GM21723 (cell line): Measurements from ENCODE around the gene GRAMD1C.
"Not testable (repeated sequence)": the region's sequence is repeated elsewhere in the genome, so short reads cannot be mapped to it uniquely, and the experiment has no call there.

Experiments used
- ATAC-seq: cut with Tn5 transposase; IDR thresholded peaks from one replicate; pipeline ENCODE4 v1.9.1; 2021; ENCODE audit warnings: mild to moderate bottlenecking, moderate library complexity; ENCODE audit not compliant: unreplicated experiment

Gene GRAMD1C

DNA sequence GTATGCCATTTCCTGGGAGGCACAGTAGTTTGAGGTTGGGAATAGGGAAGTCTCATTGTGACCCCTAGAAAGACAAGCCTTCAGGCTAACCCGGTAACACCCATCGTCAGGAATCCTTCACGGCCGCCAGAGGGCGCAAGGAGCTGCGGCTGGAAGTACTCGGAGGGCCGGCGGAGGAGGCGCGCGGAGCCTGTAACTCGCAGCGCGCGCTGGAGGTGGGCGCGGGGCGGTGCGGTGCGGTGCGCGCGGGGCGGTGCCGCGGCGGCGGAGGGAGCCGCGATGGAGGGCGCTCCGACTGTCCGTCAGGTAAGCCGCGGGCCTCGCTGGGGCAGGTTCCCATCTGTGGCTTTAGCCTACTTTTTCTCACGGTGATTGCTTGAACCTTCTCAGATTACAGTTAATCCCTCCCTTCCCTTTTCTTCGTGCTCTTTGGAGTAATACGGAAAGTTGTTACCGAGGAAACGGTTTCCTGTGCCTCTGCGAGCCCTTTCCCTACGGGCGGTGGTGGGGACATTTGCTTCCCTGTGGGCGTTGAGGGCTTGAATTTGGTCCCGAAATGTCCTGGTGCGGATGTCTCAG is at the start of gene GRAMD1C:
TSS of gene GRAMD1C (plus strand) at position 158 of the 579 bp plus-strand sequence. CDS start at position 280, 122 bp downstream.
- peak; percentile 94 for ATAC-seq

DNA sequence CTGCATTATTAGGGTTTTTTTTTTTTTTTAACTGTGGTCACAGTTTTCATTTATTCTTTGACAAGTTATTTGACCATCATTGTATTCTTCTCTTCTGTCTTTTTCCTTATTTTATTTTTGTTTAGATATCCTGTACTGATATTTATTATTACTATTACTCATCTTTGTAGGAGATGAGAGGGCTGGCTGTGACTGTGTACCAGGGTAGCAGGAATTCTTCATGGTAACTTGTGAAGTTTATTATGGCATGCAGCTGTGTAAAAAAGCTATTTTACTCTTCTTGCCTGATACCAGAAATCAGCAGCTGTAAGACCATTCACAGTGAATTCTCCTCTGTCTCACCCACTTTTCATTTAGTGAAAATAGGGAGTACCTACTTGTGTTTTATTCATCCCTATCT is 47.2 kb upstream of the GRAMD1C start:
- ATAC-seq: no peak

DNA sequence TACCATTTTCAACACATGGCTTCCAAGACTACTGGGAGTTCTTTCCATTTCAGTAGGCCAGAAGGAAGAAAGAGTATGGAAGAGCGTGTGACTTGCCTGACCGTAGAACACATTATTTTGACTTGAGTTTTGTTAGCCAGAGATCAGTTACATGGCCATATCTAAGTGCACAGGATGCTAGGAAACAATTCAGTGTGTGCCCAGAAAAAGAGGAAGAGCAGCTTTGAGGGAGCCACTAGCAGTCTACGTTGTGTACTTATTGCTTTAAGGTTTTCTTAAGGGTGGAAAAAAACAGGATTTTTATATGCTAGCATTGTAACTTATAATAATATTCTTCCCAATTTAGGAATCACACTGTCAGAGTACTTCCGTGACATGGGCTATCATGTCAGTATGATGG is 44.1 kb upstream of the GRAMD1C start:
- ATAC-seq: no peak

DNA sequence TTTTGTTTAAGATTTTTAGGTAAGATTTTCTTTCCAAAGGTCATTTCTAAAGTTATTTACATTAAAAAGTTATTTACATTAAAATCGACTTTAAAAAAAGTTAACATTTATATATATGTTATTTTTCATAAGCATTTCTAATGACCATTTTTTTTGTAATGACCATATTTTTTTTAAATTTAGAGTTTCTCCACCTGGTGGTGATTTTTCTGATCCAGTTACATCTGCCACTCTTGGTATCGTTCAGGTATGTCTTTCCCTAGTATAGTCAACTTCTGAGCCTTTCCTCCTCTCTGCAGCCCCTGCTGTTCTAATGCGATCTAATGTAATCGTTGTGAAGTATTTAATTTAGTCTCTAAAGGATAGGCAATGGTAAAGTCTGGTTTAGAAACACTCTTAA is 42.9 kb upstream of the GRAMD1C start:
- no peak for ATAC-seq

DNA sequence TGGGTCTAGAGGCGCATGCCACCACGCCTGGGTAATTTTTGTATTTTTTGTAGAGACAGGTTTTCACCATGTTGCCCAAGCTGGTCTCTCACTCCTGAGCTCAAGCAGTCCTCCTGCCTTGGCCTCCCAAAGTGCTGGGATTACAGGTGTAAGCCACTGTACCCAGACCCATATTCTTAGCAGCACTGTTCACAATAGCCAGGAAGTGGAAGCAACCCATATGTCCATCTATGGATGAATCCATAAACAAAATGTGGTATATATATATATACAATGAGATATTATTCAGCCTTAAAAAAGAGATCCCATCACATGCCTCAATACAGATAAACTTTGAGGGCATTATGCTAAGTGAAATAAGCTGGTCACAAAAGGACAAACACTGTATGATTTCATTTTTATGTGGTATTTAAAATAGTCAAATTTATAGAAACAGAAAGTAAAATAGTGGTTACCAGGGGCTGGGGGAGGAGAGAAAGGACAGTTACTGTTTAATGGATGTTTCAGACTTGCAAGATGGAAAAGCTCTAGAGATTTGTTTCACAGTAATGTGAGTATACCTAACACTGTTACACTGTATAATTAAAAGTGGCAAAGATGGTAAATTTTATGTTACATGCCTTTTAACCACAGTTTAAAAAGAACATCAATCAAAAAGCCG is 35.7 kb upstream of the GRAMD1C start:
- ATAC-seq: peak; percentile 59

DNA sequence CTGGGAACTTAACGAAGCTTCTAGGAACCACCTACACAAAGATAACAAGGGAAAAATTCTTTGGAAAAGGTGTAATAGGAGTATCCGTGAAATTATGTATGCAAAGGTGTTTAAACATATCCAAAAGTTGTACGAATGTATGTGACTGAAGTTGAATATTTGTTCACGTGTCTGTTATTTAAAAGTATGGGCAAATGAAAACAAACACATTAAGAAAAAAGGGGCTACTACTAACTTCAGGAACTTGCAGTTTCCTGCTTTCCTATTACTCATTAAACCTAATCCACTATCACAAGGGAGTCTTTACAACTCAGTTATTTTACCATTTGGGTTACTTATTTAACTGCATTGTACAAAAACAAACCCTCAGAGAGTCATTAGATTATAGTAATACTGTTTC is 33.9 kb upstream of the GRAMD1C start:
- no peak for ATAC-seq

DNA sequence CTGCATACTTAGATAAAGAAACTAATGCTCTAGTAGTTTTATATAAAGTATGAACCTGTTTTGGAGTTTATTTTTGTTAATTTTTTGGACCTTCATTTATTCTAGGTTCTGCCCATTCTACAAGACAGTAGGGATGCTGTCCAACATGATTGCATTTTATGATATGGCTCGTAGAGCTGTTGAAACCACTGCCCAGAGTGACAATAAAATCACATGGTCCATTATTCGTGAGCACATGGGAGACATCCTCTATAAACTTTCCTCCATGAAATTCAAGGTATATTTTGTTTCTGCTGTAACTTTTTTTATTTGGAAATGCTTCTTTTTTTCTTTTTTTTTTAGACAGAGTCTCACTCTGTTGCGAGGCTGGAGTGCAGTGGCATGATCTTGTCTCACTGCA is 33.3 kb upstream of the GRAMD1C start:
- no peak for ATAC-seq

DNA sequence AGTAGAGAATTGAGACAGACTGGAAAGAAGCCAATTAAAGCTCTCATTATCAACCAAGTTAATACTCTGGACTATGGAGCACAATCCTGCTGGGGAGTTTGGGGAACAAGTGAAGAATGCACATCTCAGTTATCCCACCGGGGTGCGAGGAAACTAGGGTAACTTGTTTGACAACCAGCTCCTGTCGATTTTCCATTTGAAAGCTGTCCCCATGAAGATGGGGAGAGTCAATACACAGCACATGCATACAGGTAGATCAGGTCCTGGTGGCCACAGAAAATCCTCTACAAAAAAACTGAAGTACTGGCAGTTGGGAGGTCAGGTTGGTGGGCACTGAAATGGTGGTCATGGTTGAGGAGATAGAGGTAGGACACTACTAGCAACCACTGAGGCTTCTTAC is 25.7 kb upstream of the GRAMD1C start:
- ATAC-seq: no peak

DNA sequence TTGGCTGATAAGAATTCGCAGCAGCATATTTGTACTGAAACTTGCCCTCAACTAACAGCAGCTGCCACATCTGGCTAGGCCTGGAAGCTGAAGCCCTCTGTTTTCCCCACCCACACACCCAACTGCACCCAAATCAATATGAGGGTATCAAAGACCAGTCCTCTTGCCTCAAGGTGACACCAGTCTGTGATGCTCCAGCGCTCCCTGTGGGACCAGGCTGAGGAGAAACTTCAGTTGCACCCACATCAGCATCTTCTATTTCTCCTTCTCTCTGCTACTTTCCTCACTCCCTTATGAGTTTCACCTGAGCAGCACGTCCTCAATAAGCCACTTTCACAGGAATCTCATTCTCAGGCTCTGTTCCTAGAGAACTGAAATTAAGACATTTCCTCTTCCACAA is 18.7 kb upstream of the GRAMD1C start:
- no peak for ATAC-seq

DNA sequence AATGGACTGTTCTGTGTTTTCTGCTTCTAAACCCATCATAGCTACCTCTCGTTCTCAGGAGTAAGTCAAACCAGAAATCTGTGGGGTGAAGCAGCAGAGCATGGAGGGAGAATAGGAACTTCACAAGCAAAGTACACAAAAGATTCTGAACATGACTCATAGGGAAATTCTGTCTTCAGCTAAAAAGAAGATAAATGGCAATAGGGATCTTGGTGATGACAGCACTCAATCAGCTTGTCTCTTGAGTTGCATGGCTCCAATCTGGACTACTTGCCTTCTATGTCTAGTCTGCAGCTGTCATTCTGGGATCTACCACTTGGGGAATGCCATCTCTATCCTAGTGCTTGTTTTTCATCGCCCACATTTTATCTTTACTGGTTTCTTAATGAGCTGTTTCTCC is 13.5 kb upstream of the GRAMD1C start:
- peak; percentile 81 for ATAC-seq

DNA sequence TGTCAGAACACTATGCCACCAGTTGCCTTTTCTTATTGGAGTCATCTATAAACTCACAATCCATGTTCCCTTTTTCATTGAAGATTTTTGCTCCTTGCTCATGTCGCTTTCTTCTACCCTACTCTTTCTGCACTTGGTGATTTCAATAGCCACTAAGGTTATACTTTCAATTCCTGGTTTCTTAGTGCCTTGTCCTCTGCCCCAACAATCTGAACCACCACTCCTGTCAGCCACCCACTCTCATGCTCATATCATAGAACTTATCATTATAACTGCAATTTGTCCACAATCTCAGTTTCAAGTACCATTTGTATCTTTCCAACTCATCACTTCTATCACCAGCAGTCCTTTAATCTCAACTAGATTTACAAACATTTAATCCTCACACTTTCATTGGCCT is 10.0 kb upstream of the GRAMD1C start:
- peak; percentile 44 for ATAC-seq

DNA sequence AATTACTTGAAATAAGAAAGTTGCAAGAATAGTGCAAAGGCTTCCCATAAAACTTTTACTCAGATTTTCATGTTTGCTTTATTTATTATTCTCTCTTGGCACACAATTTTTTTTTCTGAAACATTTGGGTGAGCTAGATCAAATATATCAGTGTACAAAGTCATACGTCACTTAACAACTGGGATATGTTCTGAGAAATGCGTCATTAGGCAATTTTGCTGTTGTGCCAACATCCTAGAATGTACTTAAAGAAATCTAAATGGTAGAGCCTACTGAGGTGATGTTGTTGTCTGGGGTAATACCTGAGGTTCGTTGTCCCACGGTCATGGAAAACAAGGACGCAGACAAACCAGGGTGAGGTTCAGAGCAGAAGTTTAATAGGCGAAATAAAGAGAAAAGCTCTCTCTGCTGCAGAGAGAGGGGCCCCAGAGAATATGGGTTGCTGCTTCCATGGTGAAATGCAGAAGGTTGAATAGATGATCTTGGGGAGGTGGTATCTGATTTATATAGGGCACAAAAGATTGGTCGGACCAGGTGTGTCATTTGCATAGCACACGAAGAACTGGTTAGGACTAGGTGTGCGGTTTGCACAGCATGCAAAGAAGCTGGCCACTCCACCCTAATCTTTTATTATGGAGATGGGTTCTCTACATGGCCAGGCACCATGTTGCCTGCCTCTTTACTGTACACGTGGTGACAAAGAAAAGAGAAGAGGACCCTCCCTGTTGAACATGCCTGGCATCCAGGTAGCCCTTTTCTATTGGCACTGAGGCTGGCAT is 8.8 kb upstream of the GRAMD1C start:
- ATAC-seq: no peak

DNA sequence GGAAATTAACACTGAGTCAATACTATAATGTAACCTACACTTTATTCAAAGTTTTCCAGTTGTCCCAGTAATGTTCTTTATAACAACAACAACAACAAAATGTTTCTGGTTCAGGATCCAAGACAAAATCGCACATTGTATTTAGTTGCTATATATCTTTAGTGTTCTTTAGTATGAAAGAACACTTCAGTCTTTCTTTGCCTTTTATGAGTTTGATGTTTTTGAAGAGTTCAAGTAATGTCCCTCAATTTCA is 7.6 kb upstream of the GRAMD1C start:
- no peak for ATAC-seq

DNA sequence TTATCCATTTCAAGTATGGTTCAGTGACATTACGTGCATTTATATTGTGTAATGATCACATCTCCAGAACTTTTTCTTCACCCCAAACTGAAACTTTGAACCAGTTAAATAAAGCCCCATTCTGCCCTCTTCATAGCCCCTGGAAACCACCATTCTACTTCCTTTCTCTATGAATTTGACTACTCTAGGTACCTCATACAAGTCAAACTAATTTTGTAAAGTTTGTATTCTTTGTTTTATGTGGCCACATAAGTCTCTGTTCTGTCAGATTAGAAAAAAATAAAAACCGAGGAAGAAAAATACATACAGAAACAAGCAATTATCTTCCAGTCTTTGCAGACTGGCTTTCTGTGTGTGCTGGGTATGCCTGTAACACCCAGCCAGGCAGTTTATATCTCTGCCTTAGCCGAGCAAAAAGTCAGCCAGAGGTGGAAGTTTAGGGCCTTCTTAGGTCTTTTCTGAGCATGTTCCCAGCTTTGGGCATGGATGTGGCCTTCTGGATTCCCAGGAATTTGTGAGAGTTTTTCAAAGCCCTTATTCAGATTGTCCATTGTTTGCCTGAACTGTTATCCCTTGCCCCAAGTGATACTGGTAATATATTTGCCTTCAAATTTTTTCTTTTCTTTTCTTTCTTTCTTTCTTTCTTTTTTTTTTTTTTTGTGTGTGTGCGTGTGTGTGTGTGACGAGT is 6.0 kb upstream of the GRAMD1C start:
- peak; percentile 50 for ATAC-seq

DNA sequence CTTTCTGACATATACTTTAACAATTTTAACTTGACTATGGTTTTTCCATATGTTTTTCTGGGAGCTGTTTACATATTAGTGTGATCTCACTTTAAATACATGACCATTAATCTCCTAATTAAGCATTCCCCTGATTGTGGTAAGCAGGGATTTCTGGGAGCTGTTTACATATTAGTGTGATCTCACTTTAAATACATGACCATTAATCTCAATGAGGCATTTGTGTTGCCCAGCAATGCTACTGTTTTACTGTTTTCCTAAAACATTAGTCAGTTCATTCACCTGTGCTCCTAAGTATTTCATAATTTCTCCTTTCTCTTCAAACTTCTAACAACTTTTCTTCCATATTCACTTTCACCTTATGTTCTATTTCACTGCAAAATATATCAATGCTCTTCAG is 3.6 kb upstream of the GRAMD1C start:
- ATAC-seq: no peak

DNA sequence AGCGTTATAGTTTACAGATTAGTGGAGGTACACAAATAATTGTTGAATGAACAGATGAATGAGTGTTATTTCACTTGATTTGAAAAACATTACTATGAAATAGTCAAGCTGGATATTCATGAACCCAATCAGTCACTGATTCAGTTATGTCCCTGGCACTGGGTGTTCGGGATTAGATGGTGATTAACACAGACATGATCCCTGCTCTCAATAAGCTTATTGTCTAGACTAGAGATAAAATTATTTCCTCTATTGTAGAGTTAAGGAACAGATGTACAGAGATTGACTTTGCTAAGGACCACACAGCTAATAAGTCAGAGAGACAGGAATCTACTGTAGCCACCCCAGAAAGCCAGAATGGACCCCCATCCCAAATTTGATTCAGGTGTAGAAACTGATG is 963 bp downstream of the GRAMD1C start:
- ATAC-seq: no peak

DNA sequence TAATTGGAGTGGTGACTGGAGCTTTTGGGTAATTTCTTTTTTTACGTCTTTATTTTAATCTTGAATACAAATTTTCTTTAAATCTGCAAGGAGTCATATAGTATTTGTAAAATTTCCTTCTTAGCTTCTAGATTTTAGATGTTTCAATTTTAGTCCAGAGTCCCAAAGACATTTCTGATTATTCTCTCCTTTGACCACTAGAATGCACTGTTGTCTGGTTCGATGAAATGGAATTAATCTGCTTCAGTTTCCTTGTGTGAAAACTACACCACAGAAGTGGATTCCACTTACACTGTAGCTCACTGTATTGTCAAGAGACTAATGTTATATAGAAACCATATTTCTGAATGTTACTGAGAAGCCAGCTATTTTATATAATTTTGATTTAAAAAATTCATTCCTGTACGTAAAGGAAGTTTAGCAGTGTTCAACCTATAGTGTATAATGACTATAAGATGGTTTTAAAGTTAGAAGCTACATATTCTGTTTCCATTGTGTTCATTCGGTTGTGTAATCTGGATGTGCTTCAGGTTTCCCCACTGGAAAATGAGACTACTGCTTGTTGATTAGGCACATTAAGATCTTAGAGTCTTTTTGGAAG is 6.1 kb downstream of the GRAMD1C start:
- no peak for ATAC-seq

DNA sequence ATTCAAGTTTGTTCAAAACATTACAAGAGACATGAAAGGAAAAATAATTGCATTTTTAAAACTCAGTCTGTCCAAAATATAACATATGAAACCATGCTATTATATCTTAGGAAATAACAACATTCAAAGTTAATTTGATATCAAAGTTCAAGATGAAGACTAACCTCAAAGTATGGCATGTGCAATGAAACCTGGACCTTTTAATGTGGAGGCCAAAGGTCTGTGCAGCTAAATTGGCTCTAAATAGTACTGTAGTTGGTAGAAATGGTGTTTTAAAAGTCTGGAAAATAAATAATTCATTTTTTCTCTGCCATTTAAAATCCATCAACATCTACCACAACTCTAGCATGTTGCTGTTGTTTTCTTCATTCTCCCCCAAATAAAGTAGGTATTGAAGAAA is 8.7 kb downstream of the GRAMD1C start:
- no peak for ATAC-seq

DNA sequence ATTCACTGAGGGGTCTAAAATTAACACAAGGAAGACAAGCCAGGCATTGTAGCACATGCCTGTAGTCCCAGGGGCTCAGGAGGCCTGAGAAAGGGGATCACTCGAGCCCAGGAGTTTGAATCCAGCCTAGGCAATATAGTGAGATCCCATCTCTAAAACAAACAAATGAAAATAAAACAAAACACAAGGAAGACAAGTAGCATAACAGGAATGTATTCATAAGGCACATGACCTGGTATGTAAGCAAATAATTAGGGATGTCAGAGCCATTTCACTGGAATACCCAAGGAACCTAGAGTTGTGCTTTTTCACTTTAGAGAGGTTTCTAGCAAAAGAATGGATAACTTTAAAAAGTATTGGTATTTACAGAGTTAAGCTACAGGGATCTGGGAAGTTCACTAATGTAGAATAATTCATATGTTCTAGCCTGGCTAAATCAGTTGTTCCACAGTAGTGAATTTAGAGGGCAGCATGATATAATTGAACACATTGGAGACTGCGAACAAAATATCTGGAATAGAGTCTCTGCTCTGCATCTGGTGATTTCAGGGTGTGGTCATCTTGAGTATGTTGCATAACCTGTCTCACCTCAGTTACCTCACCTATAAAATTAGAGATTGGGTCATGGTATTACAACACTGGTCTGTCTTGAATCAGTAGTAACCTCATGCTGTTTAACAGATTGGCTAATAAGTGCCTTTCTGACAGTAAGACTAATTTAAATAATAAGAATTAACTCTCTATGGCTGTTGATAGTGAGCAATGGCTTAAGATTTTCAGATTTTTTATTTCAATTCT is 9.3 kb downstream of the GRAMD1C start:
- ATAC-seq: no peak

DNA sequence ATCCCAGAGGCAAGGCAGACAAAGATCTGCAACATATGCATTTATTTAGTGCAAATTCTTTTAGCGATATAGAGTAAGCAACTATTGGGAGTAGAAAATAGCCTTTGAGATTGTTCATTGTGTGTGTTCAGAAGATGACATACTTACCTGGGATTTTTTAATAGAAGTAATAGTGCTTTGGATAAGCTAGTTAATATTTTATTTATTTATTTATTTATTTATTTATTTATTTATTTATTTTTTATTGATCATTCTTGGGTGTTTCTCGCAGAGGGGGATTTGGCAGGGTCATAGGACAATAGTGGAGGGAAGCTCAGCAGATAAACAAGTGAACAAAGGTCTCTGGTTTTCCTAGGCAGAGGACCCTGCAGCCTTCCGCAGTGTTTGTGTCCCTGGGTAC is 10.5 kb downstream of the GRAMD1C start:
- ATAC-seq: not testable (repeated sequence)

DNA sequence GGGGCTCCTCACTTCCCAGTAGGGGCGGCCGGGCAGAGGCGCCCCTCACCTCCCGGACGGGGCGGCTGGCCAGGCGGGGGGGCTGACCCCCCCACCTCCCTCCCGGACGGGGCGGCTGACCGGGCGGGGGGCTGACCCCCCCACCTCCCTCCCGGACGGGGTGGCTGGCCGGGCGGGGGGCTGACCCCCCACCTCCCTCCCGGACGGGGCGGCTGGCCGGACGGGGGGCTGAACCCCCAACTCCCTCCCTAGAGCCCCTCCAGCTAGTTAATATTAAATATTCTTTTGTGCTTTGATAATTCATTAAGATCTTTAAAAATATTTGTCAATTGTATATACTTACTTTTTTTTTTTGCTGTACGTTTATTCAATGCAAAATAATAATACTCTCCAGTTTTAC is 11.3 kb downstream of the GRAMD1C start:
- ATAC-seq: not testable (repeated sequence)
